KMS-11 (cell line): ENCODE results near the gene C11orf16.
"Not testable (repeated sequence)": the region's sequence is repeated elsewhere in the genome, so short reads cannot be mapped to it uniquely, and the experiment has no call there.

ENCODE experiments used
- H2AFZ ChIP-seq: fragments of 200-600 bp; sonication (generic); 2 replicates; pipeline ENCODE4 v1.6.1; 2016; ENCODE audit warnings: antibody characterized with exemption, mixed run types, low read depth
- H3K27ac ChIP-seq: fragments of 200-600 bp; sonication (generic); 2 replicates; pipeline ENCODE4 v1.6.1; 2016; ENCODE audit warnings: mild to moderate bottlenecking, mixed run types
- H3K27me3 ChIP-seq: fragments of 200-600 bp; sonication (generic); 2 replicates; pipeline ENCODE4 v1.6.1; 2017; ENCODE audit warnings: mild to moderate bottlenecking, low read depth, mixed run types, moderate library complexity; ENCODE audit not compliant: insufficient read depth
- H3K36me3 ChIP-seq: fragments of 200-600 bp; sonication (generic); 2 replicates; pipeline ENCODE4 v1.6.1; 2017; ENCODE audit warnings: mild to moderate bottlenecking, mixed run types; ENCODE audit not compliant: insufficient read depth
- H3K4me1 ChIP-seq: fragments of 200-600 bp; sonication (generic); 2 replicates; pipeline ENCODE4 v1.6.1; 2016; ENCODE audit warnings: mild to moderate bottlenecking, low read depth, mixed run types; ENCODE audit not compliant: poor library complexity, severe bottlenecking
- H3K4me2 ChIP-seq: fragments of 200-600 bp; sonication (generic); 2 replicates; pipeline ENCODE4 v1.7.0; 2016; ENCODE audit warnings: mild to moderate bottlenecking, mixed run types
- H3K4me3 ChIP-seq: fragments of 200-600 bp; sonication (generic); IDR thresholded peaks from 2 replicates; pipeline ENCODE4 v1.6.1; 2017; ENCODE audit warnings: low read depth, low read length, mixed read lengths; ENCODE audit not compliant: insufficient read depth
- H3K79me2 ChIP-seq: fragments of 200-600 bp; sonication (generic); 2 replicates; pipeline ENCODE4 v1.6.1; 2016; ENCODE audit warnings: low read depth, mixed run types; ENCODE audit not compliant: insufficient read depth
- H3K9ac ChIP-seq: fragments of 200-600 bp; sonication (generic); 2 replicates; pipeline ENCODE4 v1.6.1; 2016; ENCODE audit warnings: mild to moderate bottlenecking, mixed run types
- H4K20me1 ChIP-seq: fragments of 200-600 bp; sonication (generic); 2 replicates; pipeline ENCODE4 v1.6.1; 2016; ENCODE audit warnings: mild to moderate bottlenecking, mixed run types; ENCODE audit not compliant: insufficient read depth
- TF ChIP-seq, protein P1 (sequence below): fragments of 200-600 bp; sonication (generic); conservative IDR thresholded peaks from 2 replicates; pipeline ENCODE4 v1.6.1; 2017; ENCODE audit warnings: low read depth, mild to moderate bottlenecking, antibody characterized with exemption, low read length, moderate library complexity, mixed read lengths

The C11orf16 gene

GRCh38 chr11:8932564-8933180 is at the start of gene C11orf16:
TSS of gene C11orf16 (minus strand) at chr11:8932947. CDS start at chr11:8932308, 639 bp downstream.
- no peaks in the 10 kb centered on the region for H3K36me3 ChIP-seq
- H3K27ac ChIP-seq = no peak within 1 kb of the TSS
- TF ChIP-seq, protein P1, sequence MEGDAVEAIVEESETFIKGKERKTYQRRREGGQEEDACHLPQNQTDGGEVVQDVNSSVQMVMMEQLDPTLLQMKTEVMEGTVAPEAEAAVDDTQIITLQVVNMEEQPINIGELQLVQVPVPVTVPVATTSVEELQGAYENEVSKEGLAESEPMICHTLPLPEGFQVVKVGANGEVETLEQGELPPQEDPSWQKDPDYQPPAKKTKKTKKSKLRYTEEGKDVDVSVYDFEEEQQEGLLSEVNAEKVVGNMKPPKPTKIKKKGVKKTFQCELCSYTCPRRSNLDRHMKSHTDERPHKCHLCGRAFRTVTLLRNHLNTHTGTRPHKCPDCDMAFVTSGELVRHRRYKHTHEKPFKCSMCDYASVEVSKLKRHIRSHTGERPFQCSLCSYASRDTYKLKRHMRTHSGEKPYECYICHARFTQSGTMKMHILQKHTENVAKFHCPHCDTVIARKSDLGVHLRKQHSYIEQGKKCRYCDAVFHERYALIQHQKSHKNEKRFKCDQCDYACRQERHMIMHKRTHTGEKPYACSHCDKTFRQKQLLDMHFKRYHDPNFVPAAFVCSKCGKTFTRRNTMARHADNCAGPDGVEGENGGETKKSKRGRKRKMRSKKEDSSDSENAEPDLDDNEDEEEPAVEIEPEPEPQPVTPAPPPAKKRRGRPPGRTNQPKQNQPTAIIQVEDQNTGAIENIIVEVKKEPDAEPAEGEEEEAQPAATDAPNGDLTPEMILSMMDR = no peak
- no peaks in the 10 kb centered on the region for H3K27me3 ChIP-seq
- H3K4me2 ChIP-seq = no peak within 1 kb of the TSS
- H3K79me2 ChIP-seq = no peaks in the 10 kb centered on the region
- H2AFZ ChIP-seq = no peak within 1 kb of the TSS
- no peak within 1 kb of the TSS for H3K4me3 ChIP-seq
- H3K9ac ChIP-seq = no peak within 1 kb of the TSS
- H4K20me1 ChIP-seq = no peaks in the 10 kb centered on the region
- H3K4me1 ChIP-seq = no peaks in the 10 kb centered on the region

DNA sequence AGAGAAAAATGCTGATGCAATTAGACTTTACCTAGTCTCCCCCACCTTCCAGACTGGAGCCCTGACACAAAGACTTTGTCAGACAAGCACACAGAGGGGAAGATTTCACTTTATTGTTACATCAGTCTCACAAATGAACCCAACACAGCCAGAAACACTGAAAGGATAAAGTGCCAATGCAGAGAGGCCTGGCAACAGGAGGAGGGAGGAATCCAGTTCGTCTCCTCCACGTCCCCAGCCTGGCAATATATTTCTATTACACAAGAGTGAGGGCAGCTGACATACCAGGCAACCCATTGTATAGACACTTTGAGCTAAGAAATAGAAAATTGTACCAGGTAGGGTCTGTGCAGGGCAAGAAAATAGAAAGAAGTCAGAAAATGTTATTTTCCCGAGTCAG is 47.7 kb upstream of the C11orf16 start:
- H3K4me1 ChIP-seq = no peaks in the 10 kb centered on the region
- no peaks in the 10 kb centered on the region for H3K27me3 ChIP-seq
- H3K4me3 ChIP-seq = no peak overlapping the region
- no peak overlapping the region for H2AFZ ChIP-seq
- H3K36me3 ChIP-seq = no peaks in the 10 kb centered on the region
- no peak overlapping the region for H3K4me2 ChIP-seq
- H4K20me1 ChIP-seq = no peaks in the 10 kb centered on the region
- H3K9ac ChIP-seq = no peak overlapping the region
- H3K79me2 ChIP-seq = no peaks in the 10 kb centered on the region
- no peak overlapping the region for H3K27ac ChIP-seq
- TF ChIP-seq, protein P1 = no peak

GRCh38 chr11:8979365-8979764 is 46.6 kb upstream of the C11orf16 start:
- not testable (repeated sequence) for H4K20me1 ChIP-seq, H3K27me3 ChIP-seq, H3K27ac ChIP-seq, H3K9ac ChIP-seq, H3K4me1 ChIP-seq, H3K4me3 ChIP-seq, H3K36me3 ChIP-seq, H3K4me2 ChIP-seq, H3K79me2 ChIP-seq, H2AFZ ChIP-seq

DNA sequence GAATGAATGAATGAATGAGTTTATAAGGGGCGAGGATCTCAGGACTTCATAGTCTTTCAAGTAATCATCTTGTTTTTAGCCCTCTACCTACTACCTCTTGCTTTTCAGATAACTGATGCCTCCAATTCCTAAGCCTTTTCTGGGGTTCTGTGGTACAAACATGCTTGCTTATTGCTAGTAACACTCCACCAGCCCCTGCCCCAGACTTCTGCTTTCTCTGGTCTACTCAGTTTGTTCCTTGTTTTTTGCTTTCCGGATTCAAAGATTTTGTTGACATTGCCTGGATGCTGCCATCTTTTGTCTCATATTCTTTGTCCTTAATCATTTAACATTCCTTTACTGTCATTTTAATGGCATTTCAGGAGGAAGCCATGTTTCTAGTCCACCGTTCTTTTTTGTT is 40.4 kb upstream of the C11orf16 start:
- no peak overlapping the region for H3K9ac ChIP-seq
- H3K4me3 ChIP-seq = no peak overlapping the region
- no peak overlapping the region for H3K27ac ChIP-seq
- H3K4me2 ChIP-seq = no peak overlapping the region
- no peak overlapping the region for H2AFZ ChIP-seq
- H3K27me3 ChIP-seq = no peaks in the 10 kb centered on the region
- no peaks in the 10 kb centered on the region for H4K20me1 ChIP-seq
- TF ChIP-seq, protein P1 = no peak
- peaks cover 6% of the 10 kb centered on the region for H3K4me1 ChIP-seq
- no peaks in the 10 kb centered on the region for H3K36me3 ChIP-seq
- H3K79me2 ChIP-seq = no peaks in the 10 kb centered on the region

GRCh38 chr11:8971924-8972316 is 39.2 kb upstream of the C11orf16 start:
- Histone ChIP-seq H3K79me2 (no peaks in the 10 kb centered on the region), H3K4me2 (no peak overlapping the region), H3K9ac (no peak overlapping the region), H4K20me1 (no peaks in the 10 kb centered on the region), H3K36me3 (no peaks in the 10 kb centered on the region), H3K27ac (no peak overlapping the region), H3K27me3 (no peaks in the 10 kb centered on the region), H3K4me1 (peaks cover 6% of the 10 kb centered on the region), H2AFZ (no peak overlapping the region), H3K4me3 (no peak overlapping the region)
- TF ChIP-seq, protein P1 = no peak
